Esophagus (tissue), 2 donors: ENCODE data around the gene CBLN3. TPM values are rescaled to one million over a fixed set of nuclear protein-coding genes. Genes with fewer than 3 reads are reported as not detected.

Experiments used
- H3K27ac ChIP-seq, 2 donors: one replicate each; pipeline ENCODE4 v1.5.1; 2013; ENCODE audit warnings: low read depth in 2 of 2, mild to moderate bottlenecking in 2 of 2, inconsistent platforms in 1 of 2, low read length in 1 of 2, moderate library complexity in 1 of 2
- H3K27me3 ChIP-seq, 2 donors: one replicate each; pipeline ENCODE4 v1.6.1; 2013; ENCODE audit warnings: low read length in 2 of 2, control low read depth in 1 of 2, mild to moderate bottlenecking in 1 of 2; ENCODE audit not compliant: insufficient read depth in 2 of 2, control insufficient read depth in 1 of 2
- H3K36me3 ChIP-seq, 2 donors: one replicate each; pipeline ENCODE4 v1.6.1; 2013; ENCODE audit warnings: low read length in 1 of 2; ENCODE audit not compliant: control insufficient read depth in 2 of 2, insufficient read depth in 2 of 2
- H3K4me1 ChIP-seq, 2 donors: one replicate each; pipeline ENCODE4 v1.6.1; 2013; ENCODE audit warnings: low read length in 1 of 2; ENCODE audit not compliant: control insufficient read depth in 2 of 2, insufficient read depth in 2 of 2
- H3K4me3 ChIP-seq, 2 donors: one replicate each; pipeline ENCODE4 v1.5.1; 2013; ENCODE audit warnings: low read length in 2 of 2, mild to moderate bottlenecking in 2 of 2, low read depth in 1 of 2, moderate library complexity in 1 of 2
- H3K9me3 ChIP-seq, 2 donors: one replicate each; pipeline ENCODE4 v1.6.1; 2013; ENCODE audit warnings: mild to moderate bottlenecking in 2 of 2, low read depth in 1 of 2, low read length in 1 of 2, moderate library complexity in 1 of 2; ENCODE audit not compliant: control insufficient read depth in 2 of 2, insufficient read depth in 1 of 2
- WGBS, 2 donors: extraction: QIAGEN DNeasy Blood & Tissue Kit; methylation state at CpG; one replicate each; pipeline ENCODE4 v1.1.7; 2013; 5-methylcytosine and 5-hydroxymethylcytosine counted together
- polyA plus RNA-seq, 2 donors: library from polyadenylated mRNA; stranded (reverse); fragments of 200-250 nt; gene quantifications; one replicate each; pipeline ENCODE4 v1.2.3, GENCODE V29; 2013
- donor health status: healthy with polysubstance abuse.
- donor health status: Bipolar disorder and iron deficiency.

CBLN3 gene
- polyA plus RNA-seq, 2 donors = 0.75 to 0.86 TPM

DNA sequence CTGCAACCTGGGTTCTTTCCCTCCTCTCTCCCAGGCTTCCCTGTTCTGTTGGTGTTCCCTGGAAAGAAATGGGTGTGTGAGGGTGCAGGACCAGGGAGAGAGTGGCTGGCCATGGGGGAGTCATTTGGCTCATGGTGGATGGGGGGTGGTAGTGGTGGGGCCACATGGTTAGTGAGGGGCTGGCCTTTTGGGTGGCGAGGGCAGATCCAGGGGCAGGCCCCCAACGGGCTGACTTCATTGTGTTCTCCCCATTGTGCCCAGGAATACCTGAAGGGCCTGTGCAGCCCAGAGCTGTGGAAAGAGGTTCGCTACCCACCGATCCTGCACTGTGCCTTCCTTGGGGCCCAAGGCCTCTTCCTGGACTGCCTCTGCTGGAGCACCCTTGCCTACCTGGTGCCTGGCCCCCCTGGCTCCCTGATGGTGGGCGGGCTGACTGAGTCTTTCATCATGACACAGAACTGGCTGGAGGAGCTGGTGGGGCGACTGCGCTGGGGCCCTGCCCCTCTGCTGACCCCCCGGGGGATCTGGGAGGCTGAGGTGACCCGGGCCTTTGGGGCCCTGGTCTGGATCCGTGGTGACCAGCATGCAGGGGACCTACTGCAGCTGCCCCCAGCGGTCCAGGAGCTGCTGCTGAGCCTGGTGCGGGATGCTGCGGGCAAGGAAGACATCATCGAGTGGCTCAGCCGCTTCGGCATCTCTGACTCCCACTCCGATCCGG lies 21.7 kb downstream of the CBLN3 start:
- WGBS, 2 donors = 91% methylated on average over 18 of the region's 18 CpGs
- H3K36me3 ChIP-seq = peaks cover 4 to 21% of the 10 kb centered on the region in 2 donors

DNA sequence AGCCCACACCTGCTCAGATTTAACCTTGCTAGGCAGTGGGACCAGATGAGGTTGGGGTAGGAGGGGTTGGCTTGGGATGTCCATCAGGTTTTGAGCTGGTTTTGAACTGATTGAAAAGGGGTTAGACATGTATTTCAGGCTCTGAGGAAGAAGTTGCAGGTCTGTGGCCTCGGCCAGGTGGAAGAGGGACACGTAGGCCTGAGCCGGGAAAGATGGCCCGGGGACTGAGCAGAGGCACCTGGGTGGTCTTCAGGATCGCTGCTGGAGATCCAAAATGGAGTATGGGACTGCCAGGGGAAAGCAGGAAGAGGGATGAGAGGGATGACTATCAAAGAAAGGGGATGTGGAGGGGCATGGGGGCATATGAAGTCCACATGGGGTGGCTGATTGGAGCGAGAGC lies 23.1 kb downstream of the CBLN3 start:
- H3K27me3 ChIP-seq = no peaks in the 10 kb centered on the region
- peaks cover 4 to 19% of the 10 kb centered on the region in 2 donors for H3K36me3 ChIP-seq
- peaks cover 0 to 2% of the 10 kb centered on the region in 2 donors for H3K4me1 ChIP-seq
- 91% methylated on average over 6 of the region's 6 CpGs for WGBS, 2 donors
- H3K9me3 ChIP-seq = no peaks in the 10 kb centered on the region
- H3K4me3 ChIP-seq = no peak overlapping the region
- no peak overlapping the region for H3K27ac ChIP-seq

More for the DNA sequence above, 21.7 kb downstream of the CBLN3 start:
- H3K27me3 ChIP-seq = no peaks in the 10 kb centered on the region
- no peak overlapping the region for H3K27ac ChIP-seq
- H3K9me3 ChIP-seq = no peaks in the 10 kb centered on the region
- no peak overlapping the region for H3K4me3 ChIP-seq
- no peaks in the 10 kb centered on the region for H3K4me1 ChIP-seq

DNA sequence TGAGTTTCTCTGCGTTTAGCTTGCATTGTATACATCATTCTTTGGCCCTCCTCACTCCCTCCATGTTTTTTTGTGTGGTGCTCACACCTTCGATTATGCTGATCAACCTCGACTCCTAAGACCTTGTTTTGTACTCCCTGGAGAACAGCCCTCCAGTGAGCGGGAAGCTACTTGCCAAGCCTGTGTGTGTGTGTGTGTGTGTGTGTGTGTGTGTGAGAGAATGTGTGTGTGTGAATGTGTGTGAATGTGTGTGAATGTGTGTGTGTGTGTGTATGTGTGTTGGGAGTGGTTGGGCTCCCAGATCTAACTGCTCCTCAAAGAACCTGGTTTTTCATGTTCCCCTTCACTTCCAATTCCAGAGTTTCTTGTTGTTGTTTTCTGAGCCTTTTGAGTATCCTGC lies 24.7 kb downstream of the CBLN3 start:
- H3K4me1 ChIP-seq = peaks cover 4 to 7% of the 10 kb centered on the region in 2 donors
- 65 to 71% methylated on average over 4 of the region's 4 CpGs for WGBS, 2 donors
- H3K36me3 ChIP-seq = peaks cover 4 to 13% of the 10 kb centered on the region in 2 donors
- no peaks in the 10 kb centered on the region for H3K9me3 ChIP-seq
- no peak overlapping the region for H3K4me3 ChIP-seq
- no peaks in the 10 kb centered on the region for H3K27me3 ChIP-seq
- no peak overlapping the region for H3K27ac ChIP-seq

DNA sequence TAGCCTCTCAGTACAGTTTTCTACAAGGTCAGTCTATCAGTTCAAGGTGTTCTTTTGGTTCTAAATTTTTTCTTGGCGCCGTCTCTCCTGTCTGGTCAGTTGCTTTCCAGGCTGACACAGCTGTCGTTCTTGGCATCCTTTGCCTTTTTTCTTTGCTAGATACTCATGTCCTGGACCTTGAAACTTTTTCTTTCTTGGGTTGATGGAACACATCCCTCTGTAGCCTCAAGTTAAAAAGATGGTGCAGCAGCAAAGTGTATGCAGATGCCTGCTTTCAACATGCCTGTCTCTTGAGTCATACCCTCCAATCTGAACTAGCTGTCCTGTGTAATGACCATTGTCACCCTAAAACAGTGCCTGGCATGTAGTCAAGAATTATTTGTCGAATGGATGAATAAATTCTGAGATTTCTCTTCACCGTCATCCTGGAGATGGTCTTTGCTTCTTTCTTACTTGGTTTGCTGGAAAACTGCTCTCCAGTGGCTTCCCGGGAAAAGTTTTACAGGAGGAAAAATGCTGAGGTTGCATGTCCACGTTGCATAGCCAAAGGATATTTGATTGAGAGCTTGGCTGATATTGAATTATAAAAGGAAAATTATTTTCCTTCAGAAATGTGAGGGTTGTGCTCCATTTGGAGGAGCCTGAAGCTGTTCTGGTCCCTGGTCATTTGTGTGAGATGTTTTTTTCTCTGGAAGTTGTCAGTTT lies 26.0 kb downstream of the CBLN3 start:
- Histone ChIP-seq H3K4me1 (peaks cover 5 to 13% of the 10 kb centered on the region in 2 donors), H3K36me3 (peaks cover 4 to 7% of the 10 kb centered on the region in 2 donors), H3K27me3 (no peaks in the 10 kb centered on the region), H3K9me3 (no peaks in the 10 kb centered on the region), H3K27ac (no peak overlapping the region), H3K4me3 (no peak overlapping the region)
- 51 to 55% methylated on average over 7 of the region's 7 CpGs for WGBS, 2 donors

DNA sequence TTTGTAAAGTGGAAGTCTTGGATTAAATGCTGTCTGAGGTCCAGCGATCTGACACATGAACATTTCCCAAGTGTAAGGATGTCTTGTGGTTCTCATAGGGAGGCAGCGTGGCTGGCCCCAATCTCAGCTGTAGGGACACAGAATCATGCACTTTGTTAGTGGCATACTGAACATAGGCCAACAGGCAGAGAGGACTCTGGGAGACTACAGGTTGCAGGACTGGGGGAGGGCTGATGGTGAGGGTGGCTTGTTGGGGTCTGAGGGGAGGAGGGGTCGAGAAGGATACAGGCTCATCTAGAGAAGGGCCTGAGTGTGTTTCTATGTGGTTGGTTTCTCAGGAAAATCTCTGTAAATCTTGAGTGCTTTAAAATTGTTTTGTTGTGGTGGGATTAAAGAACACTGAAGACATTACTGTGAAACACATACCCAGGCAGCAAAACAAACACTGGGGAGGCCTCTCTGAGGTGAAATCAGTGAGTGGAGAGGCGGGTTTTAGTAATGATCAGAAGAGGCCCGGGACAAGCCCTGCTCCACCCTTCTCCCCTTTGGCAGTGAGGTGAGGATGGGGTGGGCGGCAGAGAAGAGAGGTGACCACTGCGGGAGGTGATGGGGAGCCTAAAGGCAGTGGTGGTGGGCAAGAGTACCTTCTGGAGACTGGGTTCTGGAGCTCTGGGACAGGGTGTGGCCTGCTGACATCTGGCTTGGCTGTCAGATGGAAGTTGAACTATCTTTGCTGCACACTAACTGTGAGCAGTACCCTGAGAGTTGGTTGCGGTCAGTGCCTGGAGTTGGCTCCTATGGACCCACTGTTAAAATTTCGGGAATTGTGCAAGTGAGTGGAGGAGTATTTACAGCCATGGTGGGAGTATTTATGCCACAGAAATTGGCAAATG lies 27.4 kb downstream of the CBLN3 start:
- Histone ChIP-seq H3K36me3 (no peaks in the 10 kb centered on the region), H3K4me1 (peaks cover 15 to 25% of the 10 kb centered on the region in 2 donors), H3K27ac (peak overlapping the region in 1 of 2 donors; percentile 3), H3K27me3 (no peaks in the 10 kb centered on the region), H3K9me3 (no peaks in the 10 kb centered on the region), H3K4me3 (no peak overlapping the region)
- WGBS, 2 donors = 51 to 55% methylated on average over 9 of the region's 9 CpGs

DNA sequence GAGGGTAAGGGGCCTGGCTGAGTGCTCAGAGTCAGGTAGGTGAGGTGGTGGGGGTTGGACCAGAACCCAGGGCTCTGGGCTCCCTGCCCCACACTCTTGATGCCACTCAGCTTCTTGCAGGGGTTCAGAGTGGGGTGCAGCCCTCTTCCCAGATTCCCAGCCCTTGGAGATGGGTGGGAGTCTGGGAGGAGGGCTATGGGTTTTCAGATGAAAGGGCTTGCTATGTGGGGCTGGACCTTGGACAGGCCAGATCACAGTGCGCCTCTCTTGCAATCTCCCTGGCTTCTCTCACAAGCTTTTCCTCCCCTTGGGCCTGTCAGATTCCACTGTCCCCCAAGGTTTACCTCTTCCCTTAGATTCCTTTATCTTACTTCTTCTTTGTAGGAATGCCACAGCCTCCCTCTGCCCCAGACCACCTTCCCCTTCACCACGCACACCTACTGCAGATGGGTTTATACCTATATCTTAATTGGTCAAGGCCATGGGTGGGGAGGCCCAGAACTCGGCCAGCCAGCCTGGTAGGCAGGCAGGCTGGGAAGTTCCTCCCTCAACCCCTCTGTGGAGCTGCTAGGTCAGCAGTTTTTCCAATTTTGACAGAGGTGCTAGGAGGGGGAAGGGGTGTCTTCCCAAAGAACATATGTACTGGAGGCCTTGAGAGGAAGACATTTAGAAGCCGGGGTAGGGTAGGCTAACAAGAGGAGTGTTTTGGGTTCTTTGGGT lies 29.3 kb downstream of the CBLN3 start:
- Histone ChIP-seq H3K27ac (peak overlapping the region; percentile 58 to 90), H3K9me3 (no peaks in the 10 kb centered on the region), H3K36me3 (no peaks in the 10 kb centered on the region), H3K4me1 (peaks cover 15 to 30% of the 10 kb centered on the region in 2 donors), H3K4me3 (peak overlapping the region; percentile 54 to 66), H3K27me3 (no peaks in the 10 kb centered on the region)
- WGBS, 2 donors = 53 to 56% methylated on average over 4 of the region's 4 CpGs

DNA sequence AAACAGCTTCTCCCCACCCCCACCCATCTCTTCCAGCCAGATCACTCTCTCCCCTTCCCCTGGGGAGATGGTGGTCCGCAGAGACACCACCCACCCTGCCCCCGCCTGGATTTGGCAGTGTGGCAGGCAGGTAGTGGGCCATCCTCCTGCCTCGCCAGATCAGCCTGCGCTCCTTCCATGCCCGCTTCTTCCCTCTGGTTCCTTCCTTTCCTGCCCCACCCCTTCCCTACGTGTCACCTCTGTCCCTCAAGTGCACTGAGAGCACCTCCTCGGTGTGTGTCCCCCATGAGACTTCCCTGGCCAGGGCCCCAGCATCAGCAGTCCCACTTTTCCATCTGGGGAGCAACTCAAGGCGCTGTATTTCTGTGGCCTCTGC lies 30.0 kb downstream of the CBLN3 start:
- H3K27me3 ChIP-seq = no peaks in the 10 kb centered on the region
- no peaks in the 10 kb centered on the region for H3K36me3 ChIP-seq
- peaks cover 15 to 30% of the 10 kb centered on the region in 2 donors for H3K4me1 ChIP-seq
- H3K9me3 ChIP-seq = no peaks in the 10 kb centered on the region
- peak overlapping the region; percentile 54 to 66 for H3K4me3 ChIP-seq
- H3K27ac ChIP-seq = peak overlapping the region; percentile 58 to 90
- WGBS, 2 donors = 16 to 19% methylated on average over 8 of the region's 8 CpGs

DNA sequence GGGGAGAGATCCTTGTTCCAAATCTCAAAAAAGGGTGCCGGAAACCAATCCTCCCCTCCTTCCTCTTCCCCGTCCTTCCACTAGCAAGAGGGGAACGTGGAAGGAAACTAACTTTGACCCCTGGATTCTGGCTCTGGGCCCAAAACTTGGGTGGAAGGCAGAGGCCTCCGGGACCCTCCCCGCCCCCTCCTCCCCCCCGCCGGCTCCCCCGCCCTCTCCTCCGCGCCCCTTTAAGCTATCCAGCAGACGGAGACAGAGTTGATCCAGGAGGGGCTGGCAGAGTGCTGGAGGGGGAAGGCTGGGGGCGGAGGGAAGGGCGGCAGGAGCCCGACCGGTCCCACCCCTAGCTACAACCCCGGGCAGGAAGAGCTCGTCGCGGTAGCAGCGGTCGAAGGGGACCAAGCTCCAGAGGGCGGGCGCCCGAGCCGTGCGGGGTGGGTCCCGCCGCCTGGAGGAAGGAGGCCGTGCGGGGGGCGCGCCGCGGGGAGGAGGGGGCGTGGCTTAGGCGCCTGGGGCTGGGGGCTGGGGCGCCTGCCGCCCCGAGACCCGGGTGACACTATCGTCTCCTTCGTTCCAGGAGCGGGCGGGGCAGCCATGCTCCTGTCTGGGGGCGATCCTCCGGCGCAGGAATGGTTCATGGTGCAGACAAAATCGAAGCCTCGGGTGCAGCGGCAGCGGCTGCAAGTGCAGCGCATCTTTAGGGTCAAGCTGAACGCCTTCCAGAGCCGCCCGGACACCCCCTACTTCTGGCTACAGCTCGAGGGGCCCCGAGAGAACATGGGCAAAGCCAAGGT lies 30.6 kb downstream of the CBLN3 start, which contains the start of gene NYNRIN:
Gene NYNRIN (plus strand): TSS at position 351 of the 794 bp plus-strand sequence. CDS start 244 bp downstream, at position 595.
- Histone ChIP-seq H3K36me3 (no peaks in the 10 kb centered on the region), H3K4me3 (peak within 1 kb of the TSS; percentile 54 to 66), H3K27ac (peak within 1 kb of the TSS; percentile 87 to 90), H3K4me1 (peaks cover 15 to 30% of the 10 kb centered on the region in 2 donors), H3K9me3 (no peaks in the 10 kb centered on the region), H3K27me3 (no peaks in the 10 kb centered on the region)
- 2% methylated on average over 40 to 55 of the region's 57 CpGs for WGBS, 2 donors
